IMR-90 (cell line): Measurements from ENCODE around the gene SLX4IP. TPM values are rescaled to one million over a fixed set of nuclear protein-coding genes. Genes with fewer than 3 reads are reported as not detected.

Experiments
- ATAC-seq: fragments of 200-7000 bp; cut with Tn5 transposase; 2 replicates; pipeline ENCODE4 v1.9.1; 2020; ENCODE audit warnings: low read depth, mild to moderate bottlenecking, moderate library complexity
- BruUV-seq: library from RNA; stranded (reverse); fragments of 400-500 nt; replicated peaks from 2 replicates; lab custom pipeline; 2021; lab: Mats Ljungman, UMichigan
- CTCF ChIA-PET: fragments of 300-600 bp; formaldehyde crosslinking; extraction: SDS; loops from one replicate; lab custom pipeline; 2021; ENCODE audit warnings: antibody characterized with exemption; lab: Yijun Ruan, JAX
- POLR2A ChIA-PET: fragments of 300-600 bp; sonication (Branson Sonifier 250); formaldehyde crosslinking; loops from one replicate; lab custom pipeline; 2022; ENCODE audit warnings: antibody characterized with exemption; ENCODE audit not compliant: unreplicated experiment; lab: Charles Lee
- DNase-seq: peaks from one replicate; pipeline ENCODE4 v3.0.0; 2013
- H2AFZ ChIP-seq: replicated peaks from 2 replicates; pipeline ENCODE3; 2013; ENCODE audit warnings: low read length, mild to moderate bottlenecking; ENCODE audit not compliant: poor library complexity
- H2AK5ac ChIP-seq: 2 replicates; pipeline ENCODE4 v1.6.1; 2013; ENCODE audit warnings: low read depth, low read length, inconsistent platforms
- H2AK9ac ChIP-seq: replicated peaks from 2 replicates; pipeline ENCODE3; 2013; ENCODE audit warnings: mild to moderate bottlenecking, low read depth, low read length, moderate library complexity; ENCODE audit not compliant: poor library complexity
- H2BK120ac ChIP-seq: 2 replicates; pipeline ENCODE4 v1.6.1; 2013; ENCODE audit warnings: low read depth, low read length, inconsistent platforms
- H2BK15ac ChIP-seq: 3 replicates; pipeline ENCODE4 v1.6.1; 2013; ENCODE audit warnings: low read depth, low read length, inconsistent platforms
- H2BK20ac ChIP-seq: 2 replicates; pipeline ENCODE4 v1.6.1; 2013; ENCODE audit warnings: low read depth, mild to moderate bottlenecking, inconsistent platforms, low read length, moderate library complexity
- H2BK5ac ChIP-seq: 2 replicates; pipeline ENCODE4 v1.6.1; 2013; ENCODE audit warnings: mild to moderate bottlenecking, low read depth, low read length, inconsistent platforms; ENCODE audit not compliant: poor library complexity, severe bottlenecking
- H3K14ac ChIP-seq: replicated peaks from 2 replicates; pipeline ENCODE4 v1.6.1; 2013; ENCODE audit warnings: low read depth, low read length, inconsistent platforms
- H3K18ac ChIP-seq: 2 replicates; pipeline ENCODE4 v1.6.1; 2013; ENCODE audit warnings: low read depth, low read length, control low read depth
- H3K23ac ChIP-seq: 2 replicates; pipeline ENCODE4 v1.6.1; 2013; ENCODE audit warnings: low read depth, low read length, inconsistent platforms
- H3K27ac ChIP-seq: 2 replicates; pipeline ENCODE4 v1.5.1; 2013; ENCODE audit warnings: mild to moderate bottlenecking, control low read depth, low read length; ENCODE audit not compliant: insufficient read depth
- H3K27me3 ChIP-seq: 2 replicates; pipeline ENCODE4 v1.6.1; 2013; ENCODE audit warnings: low read length; ENCODE audit not compliant: control insufficient read depth, insufficient read depth
- H3K36me3 ChIP-seq: 2 replicates; pipeline ENCODE4 v1.6.1; 2013; ENCODE audit warnings: low read length, mixed read lengths; ENCODE audit not compliant: control insufficient read depth, insufficient read depth
- H3K4ac ChIP-seq: 2 replicates; pipeline ENCODE4 v1.6.1; 2013; ENCODE audit warnings: low read depth, low read length, inconsistent platforms
- H3K4me1 ChIP-seq: 2 replicates; pipeline ENCODE4 v1.6.1; 2013; ENCODE audit warnings: low read length, mixed read lengths; ENCODE audit not compliant: control insufficient read depth, insufficient read depth
- H3K4me2 ChIP-seq: 2 replicates; pipeline ENCODE4 v1.6.1; 2013; ENCODE audit warnings: low read depth, mild to moderate bottlenecking, control low read depth, low read length, moderate library complexity
- H3K4me3 ChIP-seq: 2 replicates; pipeline ENCODE4 v1.5.1; 2013; ENCODE audit warnings: low read depth, mild to moderate bottlenecking, control low read depth, low read length, moderate library complexity; ENCODE audit not compliant: insufficient read depth
- H3K56ac ChIP-seq: 2 replicates; pipeline ENCODE4 v1.6.1; 2013; ENCODE audit warnings: low read length, inconsistent platforms; ENCODE audit not compliant: insufficient read depth; ENCODE audit errors: extremely low read depth
- H3K79me1 ChIP-seq, 2 experiments: 2 replicates each; pipeline ENCODE4 v1.6.1; 2013; ENCODE audit warnings: low read length in 2 of 2, inconsistent platforms in 1 of 2, low read depth in 1 of 2
- H3K9ac ChIP-seq: 2 replicates; pipeline ENCODE4 v1.6.1; 2013; ENCODE audit warnings: low read depth, low read length, control low read depth
- H3K9me1 ChIP-seq: 2 replicates; pipeline ENCODE4 v1.6.1; 2013; ENCODE audit warnings: low read length, inconsistent platforms; ENCODE audit not compliant: insufficient read depth
- H3K9me3 ChIP-seq: 2 replicates; pipeline ENCODE4 v1.6.1; 2013; ENCODE audit warnings: low read length; ENCODE audit not compliant: control insufficient read depth, insufficient read depth
- H4K20me1 ChIP-seq: 2 replicates; pipeline ENCODE4 v1.6.1; 2013; ENCODE audit warnings: low read length, inconsistent platforms; ENCODE audit not compliant: insufficient read depth
- H4K5ac ChIP-seq: 2 replicates; pipeline ENCODE4 v1.6.1; 2013; ENCODE audit warnings: mild to moderate bottlenecking, low read depth, low read length, control low read depth
- H4K8ac ChIP-seq, 2 experiments: 2 replicates each; pipeline ENCODE4 v1.6.1; 2013; ENCODE audit warnings: low read depth in 2 of 2, low read length in 2 of 2, control low read depth in 1 of 2, inconsistent platforms in 1 of 2
- H4K91ac ChIP-seq: 2 replicates; pipeline ENCODE4 v1.6.1; 2013; ENCODE audit warnings: low read depth, low read length, inconsistent platforms; ENCODE audit not compliant: insufficient read depth
- BHLHE40 ChIP-seq: fragments of 150-350 bp; IDR thresholded peaks from 2 replicates; pipeline ENCODE4 v1.6.1; 2016; ENCODE audit warnings: mild to moderate bottlenecking, low read depth, low read length
- CEBPB ChIP-seq: IDR thresholded peaks from 2 replicates; pipeline ENCODE4 v1.6.1; 2012; ENCODE audit warnings: low read depth, low read length, improper control_type of control experiment
- CHD1 ChIP-seq: IDR thresholded peaks from 2 replicates; pipeline ENCODE4 v1.6.1; 2012; ENCODE audit warnings: low read depth, low read length, improper control_type of control experiment
- MAFK ChIP-seq: IDR thresholded peaks from 2 replicates; pipeline ENCODE4 v1.6.1; 2012; ENCODE audit warnings: low read depth, low read length, improper control_type of control experiment
- MAZ ChIP-seq: IDR thresholded peaks from 2 replicates; pipeline ENCODE4 v1.6.1; 2012; ENCODE audit warnings: low read depth, mild to moderate bottlenecking, low read length, improper control_type of control experiment, moderate library complexity, borderline replicate concordance
- MXI1 ChIP-seq: IDR thresholded peaks from 2 replicates; pipeline ENCODE4 v1.6.1; 2012; ENCODE audit warnings: low read depth, mild to moderate bottlenecking, low read length, moderate library complexity, borderline replicate concordance
- NFE2L2 ChIP-seq: fragments of 150-350 bp; IDR thresholded peaks from 2 replicates; pipeline ENCODE4 v1.6.1; 2016; ENCODE audit warnings: low read depth, mild to moderate bottlenecking, low read length
- POLR2A ChIP-seq: IDR thresholded peaks from 2 replicates; pipeline ENCODE4 v1.6.1; 2012; ENCODE audit warnings: mild to moderate bottlenecking, low read depth, low read length
- RAD21 ChIP-seq: IDR thresholded peaks from 2 replicates; pipeline ENCODE4 v1.6.1; 2012; ENCODE audit warnings: low read length, improper control_type of control experiment
- RCOR1 ChIP-seq: IDR thresholded peaks from 2 replicates; pipeline ENCODE4 v1.6.1; 2012; ENCODE audit warnings: mild to moderate bottlenecking, low read length, improper control_type of control experiment; ENCODE audit not compliant: insufficient replicate concordance
- RFX5 ChIP-seq: IDR thresholded peaks from 2 replicates; pipeline ENCODE4 v1.8.0; 2012; ENCODE audit warnings: low read depth, mild to moderate bottlenecking, low read length, moderate library complexity
- SMC3 ChIP-seq: fragments of 150-350 bp; IDR thresholded peaks from 2 replicates; pipeline ENCODE4 v1.6.1; 2016; ENCODE audit warnings: low read depth, mild to moderate bottlenecking, antibody characterized with exemption, low read length, moderate library complexity
- WGBS, 2 experiments: methylation state at CpG; one replicate each; pipeline versions ENCODE4 v1.1.5 to v1.1.7; 2013; ENCODE audit warnings: missing lambda C conversion rate in 2 of 2; ENCODE audit not compliant: insufficient read length in 1 of 2; ENCODE audit errors: extremely low coverage in 2 of 2; 5-methylcytosine and 5-hydroxymethylcytosine counted together
- dilution Hi-C: fragments of 300-500 bp; cut with HindIII; formaldehyde crosslinking; loops from one replicate; pipeline ENCODE4 v1.14.3; 2018; ENCODE audit warnings: low sequenced_read_pairs; ENCODE audit not compliant: unreplicated experiment
- in situ Hi-C: fragments of 300-500 bp; cut with MboI; formaldehyde crosslinking; loops from 3 replicates; pipeline ENCODE4 v1.14.3; 2019; ENCODE audit warnings: low sequenced_read_pairs, inconsistent platforms, mixed read lengths
- intact Hi-C: fragments of 100-400 bp; cut with micrococcal nuclease; formaldehyde crosslinking; loops from 2 replicates; pipeline ENCODE4 v1.10.0; 2022
- polyA plus RNA-seq, 3 experiments: library from polyadenylated mRNA; depleted of rRNA; stranded (reverse); fragments of >200 nt; gene quantifications; 2 replicates each; pipeline ENCODE4 v1.2.3, GENCODE V29; 2012; ENCODE audit warnings: low replicate concordance in 1 of 3
- total RNA-seq: library from RNA; depleted of rRNA; stranded (reverse); fragments of >200 nt; gene quantifications from 2 replicates; pipeline ENCODE4 v1.2.3, GENCODE V29; 2012
- TF ChIP-seq, protein P1 (sequence below): fragments of 150-350 bp; IDR thresholded peaks from 2 replicates; pipeline ENCODE4 v1.6.1; 2017; ENCODE audit warnings: mild to moderate bottlenecking, antibody characterized with exemption, low read length, low read depth
- TF ChIP-seq, protein P2 (sequence below): fragments of 150-350 bp; IDR thresholded peaks from 2 replicates; pipeline ENCODE4 v1.6.1; 2016; ENCODE audit warnings: low read depth, mild to moderate bottlenecking, low read length, moderate library complexity, borderline replicate concordance
- TF ChIP-seq, protein P3 (sequence below): conservative IDR thresholded peaks from 2 replicates; pipeline ENCODE4 v1.5.1; 2012; ENCODE audit warnings: mild to moderate bottlenecking, low read depth, low read length, improper control_type of control experiment

Gene SLX4IP
- total and polyA plus RNA-seq, 2 of the 4 experiments (the other 2 are of a cell fraction) = 1.3 to 5.9 TPM

DNA sequence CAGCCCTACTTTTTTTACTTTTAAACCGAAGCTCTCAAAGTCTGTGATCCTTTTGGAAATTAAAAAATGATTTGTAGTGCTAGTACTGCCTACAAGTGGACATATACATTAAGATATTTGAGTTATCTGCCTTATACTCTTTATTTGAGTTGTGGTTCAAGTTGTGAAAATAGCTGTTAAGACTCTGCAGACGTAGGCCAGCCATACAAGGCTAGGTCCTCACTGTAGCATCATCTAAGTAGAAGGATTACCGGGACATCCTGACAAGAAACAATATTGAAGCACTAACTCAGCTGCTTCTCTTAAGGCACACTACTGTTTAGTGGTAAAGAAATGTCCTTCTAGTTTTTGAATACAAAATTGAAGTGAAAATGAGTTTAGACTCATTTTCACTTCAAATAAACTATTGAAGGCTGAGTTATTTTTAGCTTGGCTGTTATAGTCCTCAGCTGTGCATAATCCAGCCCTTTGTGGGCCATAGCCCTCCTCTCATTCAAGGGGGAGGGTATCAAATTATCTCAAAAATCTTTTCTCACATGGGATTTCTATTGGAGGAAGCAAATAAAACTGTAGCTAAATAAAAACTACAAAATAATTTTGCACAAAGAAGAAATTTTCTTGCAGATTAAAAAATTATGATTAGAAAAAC, 170.6 kb downstream of the SLX4IP start:
- Histone ChIP-seq H3K56ac (no peak overlapping the region), H3K18ac (peak overlapping the region; percentile 98; the same call in 1 of the 2 replicates), H3K4me1 (peaks cover 30% of the 10 kb centered on the region), H3K27me3 (no peaks in the 10 kb centered on the region), H3K36me3 (no peaks in the 10 kb centered on the region), H3K9me1 (peaks cover 22% of the 10 kb centered on the region), H2AFZ (no peak overlapping the region), H3K23ac (peak overlapping the region; percentile 61; the same call in 1 of the 2 replicates), H2BK20ac (peak overlapping the region; percentile 90; the same call in 1 of the 2 replicates), H3K9me3 (no peaks in the 10 kb centered on the region), H3K27ac (peak overlapping the region; percentile 78), H3K9ac (no peak overlapping the region), H3K4me2 (no peak overlapping the region), H3K4ac (peak overlapping the region; percentile 81), H4K91ac (peak overlapping the region; percentile 64), H4K5ac (peak overlapping the region; percentile 82; the same call in 1 of the 2 replicates), H4K8ac (peak overlapping the region; percentile 10 to 88; a peak in 2 of 4 replicates), H3K79me1 (peaks cover 0 to 11% of the 10 kb centered on the region in 2 experiments; a peak in 2 of 4 replicates), H4K20me1 (no peaks in the 10 kb centered on the region), H3K14ac (peak overlapping the region; percentile 84), H2BK15ac (peak overlapping the region; percentile 98; the same call in 2 of the 3 replicates), H2AK9ac (no peak overlapping the region), H2BK120ac (peak overlapping the region; percentile 92), H2BK5ac (peak overlapping the region; percentile 86), H2AK5ac (peak overlapping the region; percentile 72; the same call in 1 of the 2 replicates), H3K4me3 (no peak overlapping the region)
- no peak for ATAC-seq
- intact Hi-C loops (loop anchor here (2.0 kb wide), 1 partner anchor 47 kb away; no protein-coding TSS in a partner anchor), dilution Hi-C loops (no loop called here), in situ Hi-C loops (no loop called here)
- CTCF ChIA-PET = interaction anchor here (0.5 kb wide), 1 partner anchor 938 kb away, joined by 5 read pairs; no protein-coding TSS in a partner anchor
- WGBS, 2 experiments = no CpG with 5 or more reads among the region's 3 CpGs
- no TSS peak for BruUV-seq
- no peak for DNase-seq
- POLR2A ChIA-PET = no interaction called here
- TF ChIP-seq, protein P1, sequence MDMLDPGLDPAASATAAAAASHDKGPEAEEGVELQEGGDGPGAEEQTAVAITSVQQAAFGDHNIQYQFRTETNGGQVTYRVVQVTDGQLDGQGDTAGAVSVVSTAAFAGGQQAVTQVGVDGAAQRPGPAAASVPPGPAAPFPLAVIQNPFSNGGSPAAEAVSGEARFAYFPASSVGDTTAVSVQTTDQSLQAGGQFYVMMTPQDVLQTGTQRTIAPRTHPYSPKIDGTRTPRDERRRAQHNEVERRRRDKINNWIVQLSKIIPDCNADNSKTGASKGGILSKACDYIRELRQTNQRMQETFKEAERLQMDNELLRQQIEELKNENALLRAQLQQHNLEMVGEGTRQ = no peak
- TF ChIP-seq, protein P2, sequence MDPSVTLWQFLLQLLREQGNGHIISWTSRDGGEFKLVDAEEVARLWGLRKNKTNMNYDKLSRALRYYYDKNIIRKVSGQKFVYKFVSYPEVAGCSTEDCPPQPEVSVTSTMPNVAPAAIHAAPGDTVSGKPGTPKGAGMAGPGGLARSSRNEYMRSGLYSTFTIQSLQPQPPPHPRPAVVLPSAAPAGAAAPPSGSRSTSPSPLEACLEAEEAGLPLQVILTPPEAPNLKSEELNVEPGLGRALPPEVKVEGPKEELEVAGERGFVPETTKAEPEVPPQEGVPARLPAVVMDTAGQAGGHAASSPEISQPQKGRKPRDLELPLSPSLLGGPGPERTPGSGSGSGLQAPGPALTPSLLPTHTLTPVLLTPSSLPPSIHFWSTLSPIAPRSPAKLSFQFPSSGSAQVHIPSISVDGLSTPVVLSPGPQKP = no peak
- TF ChIP-seq, protein P3, sequence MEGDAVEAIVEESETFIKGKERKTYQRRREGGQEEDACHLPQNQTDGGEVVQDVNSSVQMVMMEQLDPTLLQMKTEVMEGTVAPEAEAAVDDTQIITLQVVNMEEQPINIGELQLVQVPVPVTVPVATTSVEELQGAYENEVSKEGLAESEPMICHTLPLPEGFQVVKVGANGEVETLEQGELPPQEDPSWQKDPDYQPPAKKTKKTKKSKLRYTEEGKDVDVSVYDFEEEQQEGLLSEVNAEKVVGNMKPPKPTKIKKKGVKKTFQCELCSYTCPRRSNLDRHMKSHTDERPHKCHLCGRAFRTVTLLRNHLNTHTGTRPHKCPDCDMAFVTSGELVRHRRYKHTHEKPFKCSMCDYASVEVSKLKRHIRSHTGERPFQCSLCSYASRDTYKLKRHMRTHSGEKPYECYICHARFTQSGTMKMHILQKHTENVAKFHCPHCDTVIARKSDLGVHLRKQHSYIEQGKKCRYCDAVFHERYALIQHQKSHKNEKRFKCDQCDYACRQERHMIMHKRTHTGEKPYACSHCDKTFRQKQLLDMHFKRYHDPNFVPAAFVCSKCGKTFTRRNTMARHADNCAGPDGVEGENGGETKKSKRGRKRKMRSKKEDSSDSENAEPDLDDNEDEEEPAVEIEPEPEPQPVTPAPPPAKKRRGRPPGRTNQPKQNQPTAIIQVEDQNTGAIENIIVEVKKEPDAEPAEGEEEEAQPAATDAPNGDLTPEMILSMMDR = no peak
- TF ChIP-seq RFX5 (no peak), SMC3 (no peak), CHD1 (no peak), POLR2A (no peak), RAD21 (no peak), BHLHE40 (no peak), MAZ (no peak), NFE2L2 (no peak), CEBPB (no peak), MAFK (no peak), RCOR1 (no peak), MXI1 (no peak)
